Measurements from ENCODE around the gene GNAS-AS1.

DNA sequence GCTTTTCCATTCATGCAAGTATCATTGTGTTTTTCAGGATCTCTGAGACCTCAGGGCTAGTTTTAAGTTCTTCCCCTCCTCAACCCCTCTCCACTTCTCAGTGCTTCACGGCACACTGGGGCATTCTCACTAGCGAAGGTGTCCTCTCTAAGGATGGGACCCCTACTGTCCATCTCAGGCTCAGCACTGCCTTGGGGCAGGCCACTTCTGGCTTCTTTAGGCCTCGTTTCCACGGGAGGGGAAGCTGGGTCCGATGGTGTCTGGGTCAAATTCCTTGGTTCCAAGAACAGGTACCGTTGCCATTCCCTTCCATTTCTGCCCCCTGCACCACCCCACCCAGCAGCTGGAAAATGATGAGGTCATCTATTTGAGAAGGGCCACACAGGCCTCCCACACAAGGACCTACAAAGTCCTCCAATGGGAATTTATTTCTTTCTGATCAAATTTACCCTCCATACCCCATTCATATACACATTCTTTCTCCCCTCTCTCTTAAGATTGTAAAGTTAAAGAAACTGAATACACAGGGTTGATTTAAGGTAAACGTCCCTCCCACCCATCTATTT is 19.0 kb upstream of the GNAS-AS1 start:
- TF ChIP-seq CTCF (conservative IDR thresholded peaks at IDR 0.05) (no peak), EZH2 (IDR thresholded peaks at IDR 0.05; ENCODE audit: low read depth) (no peak)
